HFFc6 (cell line): Measurements from ENCODE around the gene ESPN. TPM values are rescaled to one million over a fixed set of nuclear protein-coding genes. Genes with fewer than 3 reads are reported as not detected.
A peak's percentile ranks its signal among the peaks of the same experiment; 100 is the strongest.

ENCODE experiments used
- DNase-seq: peaks from one replicate; pipeline ENCODE4 v3.0.0-alpha.2; 2018
- H3K27ac Mint-ChIP-seq: 2 replicates; pipeline ENCODE4 v1.8.0; 2020; ENCODE audit warnings: mild to moderate bottlenecking, mixed read lengths
- H3K27me3 Mint-ChIP-seq: 2 replicates; pipeline ENCODE4 v1.8.0; 2021; ENCODE audit warnings: mild to moderate bottlenecking, moderate library complexity, mixed read lengths; ENCODE audit not compliant: insufficient read depth
- H3K36me3 Mint-ChIP-seq: 2 replicates; pipeline ENCODE4 v1.8.0; 2021; ENCODE audit warnings: low read depth, mixed read lengths
- H3K4me1 Mint-ChIP-seq: 2 replicates; pipeline ENCODE4 v1.8.0; 2020; ENCODE audit warnings: low read depth, mixed read lengths
- H3K4me3 Mint-ChIP-seq: 2 replicates; pipeline ENCODE4 v1.8.0; 2020; ENCODE audit warnings: mild to moderate bottlenecking, moderate library complexity, mixed read lengths
- H3K9me3 Mint-ChIP-seq: 2 replicates; pipeline ENCODE4 v1.8.0; 2020; ENCODE audit warnings: mild to moderate bottlenecking, mixed read lengths
- total RNA-seq, 6 experiments: library from RNA; stranded (reverse); fragmentation: NEBNext Ultra II Directional; extraction: Animal tissue kit (Norgen Biotek cat#: 25700); gene quantifications; 2 replicates in 1 of 6; 3 replicates in 5 of 6; pipeline ENCODE4 v1.2.3, GENCODE V29; 2021
- TF ChIP-seq, protein P1 (sequence below): fragments of 200-600 bp; sonication (generic); IDR thresholded peaks from 2 replicates; pipeline ENCODE4 v1.5.0; 2021; ENCODE audit warnings: antibody characterized with exemption, mild to moderate bottlenecking

ESPN gene
- total RNA-seq, 6 experiments from 2014 or later = not detected

DNA sequence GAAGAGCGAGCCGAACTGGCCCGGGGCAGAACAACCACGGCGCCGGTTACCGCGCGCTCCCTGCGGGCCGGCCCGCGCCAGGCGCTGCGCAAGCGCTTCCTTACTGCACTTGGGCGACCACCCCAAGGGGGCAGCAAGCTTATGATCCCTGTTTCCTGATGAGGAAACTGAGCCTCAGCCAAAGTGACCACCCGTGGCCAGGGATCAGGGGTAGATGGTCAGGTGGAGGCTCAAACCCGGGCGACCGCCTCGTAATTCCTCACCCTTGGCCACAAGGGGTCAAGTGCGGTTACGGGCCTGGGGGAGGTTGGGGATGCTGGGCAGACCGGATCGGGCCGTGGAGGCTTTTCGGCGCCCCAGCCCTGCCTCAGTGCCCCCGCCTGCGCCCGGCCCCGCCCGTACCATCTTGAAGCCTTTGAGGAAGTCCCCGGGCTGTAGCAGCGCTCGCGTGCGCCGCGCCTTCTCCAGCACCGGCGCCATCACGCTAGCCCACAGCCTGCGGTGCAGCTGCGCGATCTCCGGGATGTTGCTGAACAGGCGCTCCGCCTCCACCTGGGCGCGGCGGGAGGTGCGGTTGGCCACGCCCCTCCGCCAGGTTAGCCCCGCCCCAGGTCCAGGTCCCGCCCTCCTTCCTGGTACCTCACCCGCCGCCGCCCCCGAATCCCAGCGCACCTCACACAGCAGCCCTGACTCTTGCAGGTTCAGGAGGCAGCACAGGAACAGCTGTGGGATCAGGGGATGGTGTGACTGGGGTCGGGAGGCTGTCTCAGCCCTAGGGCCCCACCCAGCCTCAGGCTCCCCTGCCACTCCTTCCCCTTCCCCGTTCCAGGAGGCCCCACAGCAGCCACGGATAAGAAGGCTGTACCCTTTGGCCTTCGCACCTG is 46.8 kb downstream of the ESPN start:
- Mint-ChIP-seq H3K4me1 (no peaks in the 10 kb centered on the region), H3K4me3 (no peak overlapping the region), H3K9me3 (no peaks in the 10 kb centered on the region), H3K36me3 (no peaks in the 10 kb centered on the region), H3K27ac (no peak overlapping the region), H3K27me3 (peaks cover 5% of the 10 kb centered on the region)
- TF ChIP-seq, protein P1, sequence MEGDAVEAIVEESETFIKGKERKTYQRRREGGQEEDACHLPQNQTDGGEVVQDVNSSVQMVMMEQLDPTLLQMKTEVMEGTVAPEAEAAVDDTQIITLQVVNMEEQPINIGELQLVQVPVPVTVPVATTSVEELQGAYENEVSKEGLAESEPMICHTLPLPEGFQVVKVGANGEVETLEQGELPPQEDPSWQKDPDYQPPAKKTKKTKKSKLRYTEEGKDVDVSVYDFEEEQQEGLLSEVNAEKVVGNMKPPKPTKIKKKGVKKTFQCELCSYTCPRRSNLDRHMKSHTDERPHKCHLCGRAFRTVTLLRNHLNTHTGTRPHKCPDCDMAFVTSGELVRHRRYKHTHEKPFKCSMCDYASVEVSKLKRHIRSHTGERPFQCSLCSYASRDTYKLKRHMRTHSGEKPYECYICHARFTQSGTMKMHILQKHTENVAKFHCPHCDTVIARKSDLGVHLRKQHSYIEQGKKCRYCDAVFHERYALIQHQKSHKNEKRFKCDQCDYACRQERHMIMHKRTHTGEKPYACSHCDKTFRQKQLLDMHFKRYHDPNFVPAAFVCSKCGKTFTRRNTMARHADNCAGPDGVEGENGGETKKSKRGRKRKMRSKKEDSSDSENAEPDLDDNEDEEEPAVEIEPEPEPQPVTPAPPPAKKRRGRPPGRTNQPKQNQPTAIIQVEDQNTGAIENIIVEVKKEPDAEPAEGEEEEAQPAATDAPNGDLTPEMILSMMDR = peak; percentile 10; the same call in 1 of the 2 replicates
- no peak for DNase-seq

DNA sequence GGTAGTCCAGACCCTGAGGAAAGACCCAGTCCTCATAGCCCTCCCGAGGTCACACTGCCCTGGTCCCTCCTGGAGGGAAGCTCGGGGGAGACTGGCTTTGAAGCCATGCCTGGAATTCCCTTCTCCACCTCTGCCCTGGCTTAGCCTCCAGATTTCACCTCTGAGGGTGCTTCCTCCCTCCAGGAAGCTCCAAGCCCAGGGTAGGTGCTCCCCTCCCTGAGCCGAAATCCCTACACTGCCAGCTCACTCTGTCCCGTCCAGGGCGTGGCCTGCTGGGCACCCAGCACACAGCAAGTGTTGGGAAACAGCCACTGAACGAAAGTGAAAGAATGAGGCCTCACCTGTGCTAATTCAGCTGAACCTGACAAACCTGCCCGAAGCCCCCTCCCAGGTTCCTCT is 47.4 kb downstream of the ESPN start:
- H3K9me3 Mint-ChIP-seq = no peaks in the 10 kb centered on the region
- H3K27me3 Mint-ChIP-seq = peaks cover 5% of the 10 kb centered on the region
- no peak for DNase-seq
- H3K4me3 Mint-ChIP-seq = no peak overlapping the region
- no peaks in the 10 kb centered on the region for H3K4me1 Mint-ChIP-seq
- no peaks in the 10 kb centered on the region for H3K36me3 Mint-ChIP-seq
- no peak overlapping the region for H3K27ac Mint-ChIP-seq
- TF ChIP-seq, protein P1 = no peak

DNA sequence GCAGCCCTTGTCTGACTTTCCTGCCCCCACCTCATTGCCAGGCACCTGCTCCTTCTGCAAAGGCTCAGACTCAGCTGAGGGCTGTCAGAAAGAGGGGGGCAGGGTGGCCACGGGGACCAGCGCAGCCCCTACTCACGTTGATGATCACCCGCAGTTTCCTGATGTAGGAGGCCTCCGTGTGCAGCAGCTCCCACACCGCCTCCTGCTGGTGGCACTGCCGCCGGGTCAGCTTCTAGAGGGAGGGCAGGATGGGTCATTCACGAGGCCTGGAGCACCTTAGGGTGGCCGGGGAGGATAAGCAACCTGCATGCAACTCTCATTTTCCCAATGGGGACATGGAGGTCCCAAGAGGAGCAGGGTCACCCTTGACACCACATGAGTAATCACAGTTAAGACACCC is 47.8 kb downstream of the ESPN start:
- no peak overlapping the region for H3K4me3 Mint-ChIP-seq
- no peaks in the 10 kb centered on the region for H3K36me3 Mint-ChIP-seq
- peaks cover 5% of the 10 kb centered on the region for H3K27me3 Mint-ChIP-seq
- no peaks in the 10 kb centered on the region for H3K9me3 Mint-ChIP-seq
- H3K27ac Mint-ChIP-seq = no peak overlapping the region
- no peak for DNase-seq
- TF ChIP-seq, protein P1 = peak; percentile 58; the same call in 1 of the 2 replicates
- H3K4me1 Mint-ChIP-seq = no peaks in the 10 kb centered on the region

DNA sequence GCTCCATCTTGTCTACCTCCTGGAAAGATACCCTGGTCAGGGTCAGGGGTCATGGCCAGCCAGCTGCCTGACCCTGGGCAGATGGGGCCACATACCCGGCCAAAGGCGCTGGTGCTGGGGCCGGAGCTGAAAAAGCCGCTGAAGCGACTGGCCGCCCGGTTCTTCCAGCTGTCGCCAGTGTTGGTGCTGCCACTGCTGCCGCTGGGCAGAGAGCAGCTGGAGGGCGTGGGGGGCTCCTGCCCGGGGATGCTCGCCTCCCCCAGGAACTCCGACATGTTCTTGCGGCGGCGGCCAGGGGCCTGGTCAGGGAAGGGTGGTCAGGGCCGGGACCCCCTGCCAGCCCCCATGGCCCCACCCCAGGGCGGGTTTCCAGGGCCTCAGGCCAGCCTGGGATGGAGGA is 48.6 kb downstream of the ESPN start:
- H3K9me3 Mint-ChIP-seq = no peaks in the 10 kb centered on the region
- no peak overlapping the region for H3K4me3 Mint-ChIP-seq
- no peak for DNase-seq
- no peaks in the 10 kb centered on the region for H3K4me1 Mint-ChIP-seq
- peaks cover 5% of the 10 kb centered on the region for H3K27me3 Mint-ChIP-seq
- H3K36me3 Mint-ChIP-seq = no peaks in the 10 kb centered on the region
- TF ChIP-seq, protein P1 = no peak
- no peak overlapping the region for H3K27ac Mint-ChIP-seq

DNA sequence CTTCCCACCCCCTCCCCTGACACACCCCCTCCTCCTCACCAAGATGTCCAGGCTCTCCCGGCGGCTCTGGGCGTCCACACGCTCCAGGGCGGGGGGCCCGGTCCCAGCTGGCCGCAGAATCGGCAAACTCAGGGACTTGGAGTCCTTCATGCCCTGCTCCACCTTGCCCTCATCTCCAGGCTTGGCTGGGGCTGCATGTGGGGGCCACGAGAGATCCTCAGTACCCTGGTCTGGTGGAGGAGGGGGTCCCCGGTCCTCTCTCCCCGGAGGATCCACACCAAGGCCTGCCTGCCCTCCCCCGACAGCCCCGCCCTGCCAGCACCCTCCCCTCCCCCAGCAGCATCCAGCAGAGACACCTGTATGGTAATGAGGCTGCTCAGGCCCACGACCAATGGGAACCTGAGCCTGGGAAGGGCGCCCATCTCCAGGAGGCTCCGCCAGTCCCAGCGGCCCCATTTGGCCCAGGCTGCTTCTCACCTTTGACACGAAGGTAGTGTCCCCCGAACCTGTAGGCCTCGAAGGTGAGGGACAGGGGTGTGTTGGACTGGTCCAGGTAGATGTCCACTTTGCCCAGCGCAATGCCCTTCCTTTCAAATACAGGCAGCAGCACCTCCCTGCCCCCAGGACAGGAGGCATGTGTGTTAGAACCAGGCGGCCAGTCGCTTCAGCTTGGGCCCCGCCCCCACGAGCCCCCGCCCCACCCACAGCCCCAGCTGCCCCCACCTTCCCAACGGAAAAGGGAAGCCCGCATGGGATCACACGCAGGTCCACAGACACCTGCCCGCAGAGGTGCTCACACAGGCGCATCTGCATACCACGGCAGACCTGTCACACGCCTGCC is 49.6 kb downstream of the ESPN start:
- H3K27me3 Mint-ChIP-seq = peaks cover 5% of the 10 kb centered on the region
- H3K4me1 Mint-ChIP-seq = no peaks in the 10 kb centered on the region
- TF ChIP-seq, protein P1 = no peak
- H3K9me3 Mint-ChIP-seq = no peaks in the 10 kb centered on the region
- H3K36me3 Mint-ChIP-seq = no peaks in the 10 kb centered on the region
- H3K27ac Mint-ChIP-seq = no peak overlapping the region
- DNase-seq = no peak
- H3K4me3 Mint-ChIP-seq = no peak overlapping the region
